ENCODE measurements around the gene ARMCX1. TPM values are rescaled to one million over a fixed set of nuclear protein-coding genes. Genes with fewer than 3 reads are reported as not detected.

The ARMCX1 gene
- total and polyA plus RNA-seq, 10 of the 15 experiments (the other 5 are each of a cell fraction or from before 2014, with no cell fraction given) = 0.02 to 0.07 (median 0.05) TPM; not detected in 7

DNA sequence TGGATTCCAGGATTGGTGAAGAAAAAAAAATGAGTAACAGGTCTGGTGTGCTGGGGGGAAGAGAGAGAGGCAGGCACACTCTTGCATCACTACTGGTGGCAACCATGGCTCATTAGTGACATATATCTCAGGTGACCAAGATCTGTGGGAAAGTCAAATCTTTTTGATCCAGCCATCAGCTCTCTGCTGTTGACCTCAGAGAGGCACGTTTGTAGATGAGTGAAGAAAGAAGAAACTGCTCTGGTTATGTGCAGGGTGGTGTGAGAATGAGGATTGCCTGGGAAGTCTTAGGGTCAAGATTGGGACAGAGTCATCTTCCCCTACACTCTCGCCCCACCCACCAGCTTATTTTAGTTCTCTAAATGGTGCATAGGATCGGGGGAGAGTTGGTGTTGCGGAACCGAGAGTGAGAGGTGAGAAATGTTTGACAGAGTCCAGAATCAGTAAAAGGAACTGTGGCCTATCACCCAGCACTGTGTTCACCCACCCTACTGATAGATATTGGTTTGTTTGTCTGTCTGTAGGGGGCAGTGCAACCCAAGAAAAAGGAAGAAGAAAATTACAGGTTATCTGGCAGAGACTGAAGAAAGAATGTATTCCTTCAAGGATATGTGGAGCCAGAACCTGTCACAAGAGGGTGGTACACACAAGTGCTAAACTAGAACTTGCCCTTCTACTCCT is 45.5 kb downstream of the ARMCX1 start:
- ChIA-PET CTCF (interaction anchor here (0.6 to 3.7 kb wide), 9 partner anchors 11 to 202 kb away, joined by 3 to 39 read pairs (median 5); partner anchors contain the start of gene ARMCX6), POLR2A (interaction anchor here (0.5 kb wide), 1 partner anchor 178 kb away, joined by 6 read pairs; no protein-coding TSS in a partner anchor), SMC1A (ENCODE audit: uncharacterized antibody, unreplicated experiment) (interaction anchor here (0.6 to 1.0 kb wide), 9 partner anchors 97 to 1591 kb away, joined by 3 to 5 read pairs (median 4); no protein-coding TSS in a partner anchor), RAD21 (ENCODE audit: unreplicated experiment) (interaction anchor here (0.6 to 2.9 kb wide), 5 partner anchors 179 to 209 kb away, joined by 3 to 18 read pairs (median 4); no protein-coding TSS in a partner anchor)
- Histone ChIP-seq H3K9ac (ENCODE audit: control insufficient read depth, insufficient read depth, low read length) (no peak overlapping the region), H3K4me1 (ENCODE audit: control insufficient read depth, insufficient read depth, low read length) (no peaks in the 10 kb centered on the region; the same call in 1 of the 2 replicates), H3K36me3 (ENCODE audit: control insufficient read depth in 2 of 2, insufficient read depth in 2 of 2, low read length in 1 of 2) (no peaks in the 10 kb centered on the region), H3K4me3 (no peak overlapping the region), H3K9me3 (replicated peaks; ENCODE audit: control insufficient read depth, insufficient read depth, low read length) (no peaks in the 10 kb centered on the region), H3K27me3 (replicated peaks in 1 of 2; ENCODE audit: control insufficient read depth in 2 of 2, insufficient read depth in 2 of 2, low read length in 1 of 2) (no peaks in the 10 kb centered on the region), H4K20me1 (ENCODE audit: control insufficient read depth, insufficient read depth) (no peaks in the 10 kb centered on the region), H2AFZ (ENCODE audit: control insufficient read depth, low read depth, low read length) (peak overlapping the region; percentile 49; the same call in 1 of the 2 replicates), H3K4me2 (ENCODE audit: control insufficient read depth, insufficient read depth) (no peak overlapping the region), H3K79me2 (ENCODE audit: control insufficient read depth, insufficient read depth, low read length) (no peaks in the 10 kb centered on the region), H3K27ac (ENCODE audit: control insufficient read depth, insufficient read depth) (no peak overlapping the region)
- peak; percentile 99 for ATAC-seq
- BruUV-seq (replicated peaks) = no TSS peak
- DNase-seq (ENCODE audit: low read depth, low spot score) = peak; percentile 62
- in situ Hi-C loops (cut with MboI) (no loop called here), intact Hi-C loops (cut with micrococcal nuclease; ENCODE audit: unreplicated experiment) (loop anchor here (5.0 kb wide), 4 partner anchors 134 to 201 kb away; no protein-coding TSS in a partner anchor)
- FAIRE-seq = peak; percentile 81
- WGBS (ENCODE audit: insufficient coverage, insufficient replicate concordance, low lambda C conversion rate, missing lambda C conversion rate) = 0% methylated on average over 5 of the region's 5 CpGs
- TF ChIP-seq, protein P1, sequence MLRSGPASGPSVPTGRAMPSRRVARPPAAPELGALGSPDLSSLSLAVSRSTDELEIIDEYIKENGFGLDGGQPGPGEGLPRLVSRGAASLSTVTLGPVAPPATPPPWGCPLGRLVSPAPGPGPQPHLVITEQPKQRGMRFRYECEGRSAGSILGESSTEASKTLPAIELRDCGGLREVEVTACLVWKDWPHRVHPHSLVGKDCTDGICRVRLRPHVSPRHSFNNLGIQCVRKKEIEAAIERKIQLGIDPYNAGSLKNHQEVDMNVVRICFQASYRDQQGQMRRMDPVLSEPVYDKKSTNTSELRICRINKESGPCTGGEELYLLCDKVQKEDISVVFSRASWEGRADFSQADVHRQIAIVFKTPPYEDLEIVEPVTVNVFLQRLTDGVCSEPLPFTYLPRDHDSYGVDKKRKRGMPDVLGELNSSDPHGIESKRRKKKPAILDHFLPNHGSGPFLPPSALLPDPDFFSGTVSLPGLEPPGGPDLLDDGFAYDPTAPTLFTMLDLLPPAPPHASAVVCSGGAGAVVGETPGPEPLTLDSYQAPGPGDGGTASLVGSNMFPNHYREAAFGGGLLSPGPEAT (IDR thresholded peaks at IDR 0.05; ENCODE audit: low read depth) = peak; percentile 13; the same call in 1 of the 2 replicates
- TF ChIP-seq ZNF384 (IDR thresholded peaks at IDR 0.05; ENCODE audit: borderline replicate concordance, low read depth, low read length) (no peak), CBX3 (IDR thresholded peaks at IDR 0.05; ENCODE audit: borderline replicate concordance, low read depth) (no peak), SUPT20H (IDR thresholded peaks at IDR 0.05; ENCODE audit: borderline replicate concordance, control insufficient read depth, low read depth, low read length) (no peak), TARDBP (IDR thresholded peaks at IDR 0.05; ENCODE audit: borderline replicate concordance) (no peak), RAD21 (IDR thresholded peaks at IDR 0.05; ENCODE audit: insufficient read depth, low read depth, low read length) (peak; percentile 86), HDGF (IDR thresholded peaks at IDR 0.05) (no peak), TAF1 (IDR thresholded peaks at IDR 0.05; ENCODE audit: borderline replicate concordance, low read depth, low read length) (no peak), KAT2A (conservative IDR thresholded peaks at IDR 0.05; ENCODE audit: control insufficient read depth, low read depth, low read length) (no peak), ZNF24 (IDR thresholded peaks at IDR 0.05) (no peak), DPF2 (IDR thresholded peaks at IDR 0.05) (peak; percentile 48; the same call in 1 of the 2 replicates), TCF12 (IDR thresholded peaks at IDR 0.05; ENCODE audit: low read depth, low read length) (no peak), FOS (IDR thresholded peaks at IDR 0.05; ENCODE audit: borderline replicate concordance, extremely low read depth, insufficient read length) (no peak), STAT1 (conservative IDR thresholded peaks at IDR 0.05) (no peak), IKZF1 (conservative IDR thresholded peaks at IDR 0.05) (peak; percentile 64), EED (IDR thresholded peaks at IDR 0.05; ENCODE audit: low read depth) (no peak)
- TF ChIP-seq, protein P2, sequence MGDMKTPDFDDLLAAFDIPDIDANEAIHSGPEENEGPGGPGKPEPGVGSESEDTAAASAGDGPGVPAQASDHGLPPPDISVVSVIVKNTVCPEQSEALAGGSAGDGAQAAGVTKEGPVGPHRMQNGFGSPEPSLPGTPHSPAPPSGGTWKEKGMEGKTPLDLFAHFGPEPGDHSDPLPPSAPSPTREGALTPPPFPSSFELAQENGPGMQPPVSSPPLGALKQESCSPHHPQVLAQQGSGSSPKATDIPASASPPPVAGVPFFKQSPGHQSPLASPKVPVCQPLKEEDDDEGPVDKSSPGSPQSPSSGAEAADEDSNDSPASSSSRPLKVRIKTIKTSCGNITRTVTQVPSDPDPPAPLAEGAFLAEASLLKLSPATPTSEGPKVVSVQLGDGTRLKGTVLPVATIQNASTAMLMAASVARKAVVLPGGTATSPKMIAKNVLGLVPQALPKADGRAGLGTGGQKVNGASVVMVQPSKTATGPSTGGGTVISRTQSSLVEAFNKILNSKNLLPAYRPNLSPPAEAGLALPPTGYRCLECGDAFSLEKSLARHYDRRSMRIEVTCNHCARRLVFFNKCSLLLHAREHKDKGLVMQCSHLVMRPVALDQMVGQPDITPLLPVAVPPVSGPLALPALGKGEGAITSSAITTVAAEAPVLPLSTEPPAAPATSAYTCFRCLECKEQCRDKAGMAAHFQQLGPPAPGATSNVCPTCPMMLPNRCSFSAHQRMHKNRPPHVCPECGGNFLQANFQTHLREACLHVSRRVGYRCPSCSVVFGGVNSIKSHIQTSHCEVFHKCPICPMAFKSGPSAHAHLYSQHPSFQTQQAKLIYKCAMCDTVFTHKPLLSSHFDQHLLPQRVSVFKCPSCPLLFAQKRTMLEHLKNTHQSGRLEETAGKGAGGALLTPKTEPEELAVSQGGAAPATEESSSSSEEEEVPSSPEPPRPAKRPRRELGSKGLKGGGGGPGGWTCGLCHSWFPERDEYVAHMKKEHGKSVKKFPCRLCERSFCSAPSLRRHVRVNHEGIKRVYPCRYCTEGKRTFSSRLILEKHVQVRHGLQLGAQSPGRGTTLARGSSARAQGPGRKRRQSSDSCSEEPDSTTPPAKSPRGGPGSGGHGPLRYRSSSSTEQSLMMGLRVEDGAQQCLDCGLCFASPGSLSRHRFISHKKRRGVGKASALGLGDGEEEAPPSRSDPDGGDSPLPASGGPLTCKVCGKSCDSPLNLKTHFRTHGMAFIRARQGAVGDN (IDR thresholded peaks at IDR 0.05) = no peak
- TF ChIP-seq, protein P3, sequence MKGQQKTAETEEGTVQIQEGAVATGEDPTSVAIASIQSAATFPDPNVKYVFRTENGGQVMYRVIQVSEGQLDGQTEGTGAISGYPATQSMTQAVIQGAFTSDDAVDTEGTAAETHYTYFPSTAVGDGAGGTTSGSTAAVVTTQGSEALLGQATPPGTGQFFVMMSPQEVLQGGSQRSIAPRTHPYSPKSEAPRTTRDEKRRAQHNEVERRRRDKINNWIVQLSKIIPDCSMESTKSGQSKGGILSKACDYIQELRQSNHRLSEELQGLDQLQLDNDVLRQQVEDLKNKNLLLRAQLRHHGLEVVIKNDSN (IDR thresholded peaks at IDR 0.05; ENCODE audit: borderline replicate concordance, extremely low read length, insufficient read depth, low read depth, low read length) = no peak

Data from GM12878 (cell line).